CD8-positive, alpha-beta memory T cell (primary cell): ENCODE data around the gene MXD1. TPM values are rescaled to one million over a fixed set of nuclear protein-coding genes. Genes with fewer than 3 reads are reported as not detected.
"Not testable (repeated sequence)": the region's sequence is repeated elsewhere in the genome, so short reads cannot be mapped to it uniquely, and the experiment has no call there.

Experiments
- CTCF ChIA-PET: fragments of 350-600 bp; sonication (Branson Sonifier 250); formaldehyde crosslinking; loops from one replicate; lab custom pipeline; 2021; ENCODE audit warnings: antibody characterized with exemption; lab: Charles Lee
- POLR2A ChIA-PET: fragments of 350-600 bp; sonication (Branson Sonifier 250); formaldehyde crosslinking; loops from one replicate; lab custom pipeline; 2021; ENCODE audit warnings: antibody characterized with exemption; lab: Charles Lee
- DNase-seq, 5 donors: peaks; one replicate each; pipeline versions ENCODE4 v3.0.0 to v3.0.0-alpha.2; 2020 to 2022; ENCODE audit warnings: mixed read lengths in 1 of 5
- H3K27ac ChIP-seq: one replicate; pipeline ENCODE4 v1.7.0; 2013; ENCODE audit warnings: low read depth, mild to moderate bottlenecking, low read length, moderate library complexity
- H3K27me3 ChIP-seq: 2 replicates; pipeline ENCODE4 v1.7.0; 2013; ENCODE audit warnings: low read length, mild to moderate bottlenecking; ENCODE audit not compliant: insufficient read depth, poor library complexity, severe bottlenecking
- H3K36me3 ChIP-seq: 2 replicates; pipeline ENCODE4 v1.7.0; 2013; ENCODE audit warnings: mild to moderate bottlenecking, low read length, moderate library complexity; ENCODE audit not compliant: insufficient read depth
- H3K4me1 ChIP-seq: 2 replicates; pipeline ENCODE4 v1.7.0; 2013; ENCODE audit warnings: mild to moderate bottlenecking, low read length, moderate library complexity; ENCODE audit not compliant: insufficient read depth
- H3K4me3 ChIP-seq: 2 replicates; pipeline ENCODE4 v1.7.0; 2013; ENCODE audit warnings: mild to moderate bottlenecking, low read length
- H3K9me3 ChIP-seq: 2 replicates; pipeline ENCODE4 v1.7.0; 2013; ENCODE audit warnings: mild to moderate bottlenecking, low read length
- H3K27ac Mint-ChIP-seq, 8 donors: one replicate each; pipeline ENCODE4 v1.8.0; 2020 to 2021; ENCODE audit warnings: mixed read lengths in 8 of 8, mild to moderate bottlenecking in 6 of 8, inconsistent platforms in 3 of 8, moderate library complexity in 3 of 8
- H3K27me3 Mint-ChIP-seq, 2 donors: one replicate each; pipeline ENCODE4 v1.8.0; 2020 to 2021; ENCODE audit warnings: mixed read lengths in 2 of 2, mild to moderate bottlenecking in 1 of 2, moderate library complexity in 1 of 2
- H3K36me3 Mint-ChIP-seq, 3 donors: one replicate each; pipeline ENCODE4 v1.8.0; 2020 to 2021; ENCODE audit warnings: mixed read lengths in 3 of 3, inconsistent platforms in 1 of 3, mild to moderate bottlenecking in 1 of 3
- H3K4me1 Mint-ChIP-seq, 3 donors: one replicate each; pipeline ENCODE4 v1.8.0; 2020 to 2021; ENCODE audit warnings: mixed read lengths in 3 of 3, inconsistent platforms in 1 of 3, mild to moderate bottlenecking in 1 of 3
- H3K4me3 Mint-ChIP-seq, 7 donors: one replicate each; pipeline ENCODE4 v1.8.0; 2020 to 2021; ENCODE audit warnings: mixed read lengths in 7 of 7, mild to moderate bottlenecking in 6 of 7, moderate library complexity in 4 of 7, inconsistent platforms in 2 of 7
- H3K9me3 Mint-ChIP-seq, 5 donors: one replicate each; pipeline ENCODE4 v1.8.0; 2020 to 2022; ENCODE audit warnings: mixed read lengths in 5 of 5, mild to moderate bottlenecking in 3 of 5, moderate library complexity in 2 of 5, inconsistent platforms in 1 of 5
- polyA plus RNA-seq: library from polyadenylated mRNA; unstranded; fragments of 300-500 nt; fragmentation: Illumina TruSeq; gene quantifications from one replicate; pipeline ENCODE4 v1.2.3, GENCODE V29; 2021
- total RNA-seq, 2 experiments: library from RNA; stranded (reverse); gene quantifications; one replicate each; pipeline ENCODE4 v1.2.3, GENCODE V29; 2021

MXD1 gene
- total and polyA plus RNA-seq, 3 experiments from 2014 or later = 7.2 to 10.5 (median 8.1) TPM

DNA sequence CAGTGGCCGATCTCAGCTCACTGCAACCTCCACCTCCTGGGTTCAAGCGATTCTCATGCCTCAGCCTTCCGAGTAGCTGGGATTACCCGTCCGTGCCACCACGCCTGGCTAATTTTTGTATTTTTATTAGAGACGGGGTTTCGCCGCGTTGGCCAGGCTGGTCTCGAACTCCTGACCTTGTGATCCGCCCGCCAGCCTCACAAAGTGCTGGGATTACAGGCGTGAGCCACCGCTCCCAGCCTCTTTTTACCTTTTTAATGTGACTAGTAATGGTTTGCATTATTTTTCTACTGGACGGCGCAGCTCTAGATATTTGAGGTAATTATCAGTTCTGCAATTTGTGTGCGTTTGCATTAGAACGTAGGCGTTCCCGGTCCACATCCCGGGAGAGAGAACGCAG lies 20.2 kb upstream of the MXD1 start:
- Mint-ChIP-seq H3K4me3 (peak overlapping the region; percentile 97 to 100 (median 100)), H3K36me3 (peaks cover 11 to 49% (median 14%) of the 10 kb centered on the region in 3 donors), H3K4me1 (peaks cover 39 to 60% (median 46%) of the 10 kb centered on the region in 3 donors), H3K27ac (peak overlapping the region in 5 of 8 donors; percentile 70 to 99 (median 92))
- H3K4me1 ChIP-seq = peaks cover 27% of the 10 kb centered on the region
- H3K9me3 Mint-ChIP-seq, H3K27me3 ChIP-seq, H3K27ac ChIP-seq, DNase-seq, H3K27me3 Mint-ChIP-seq, H3K9me3 ChIP-seq: not testable (repeated sequence)
- CTCF ChIA-PET = interaction anchor here (0.6 to 2.1 kb wide), 4 partner anchors 20 to 402 kb away, joined by 3 to 5 read pairs (median 4); partner anchors contain the start of gene MXD1
- peaks cover 20% of the 10 kb centered on the region for H3K36me3 ChIP-seq
- peak overlapping the region; percentile 75 for H3K4me3 ChIP-seq
- POLR2A ChIA-PET = interaction anchor here (0.7 kb wide), 1 partner anchor 399 kb away, joined by 3 read pairs; the partner anchor contains the start of gene SNRPG

DNA sequence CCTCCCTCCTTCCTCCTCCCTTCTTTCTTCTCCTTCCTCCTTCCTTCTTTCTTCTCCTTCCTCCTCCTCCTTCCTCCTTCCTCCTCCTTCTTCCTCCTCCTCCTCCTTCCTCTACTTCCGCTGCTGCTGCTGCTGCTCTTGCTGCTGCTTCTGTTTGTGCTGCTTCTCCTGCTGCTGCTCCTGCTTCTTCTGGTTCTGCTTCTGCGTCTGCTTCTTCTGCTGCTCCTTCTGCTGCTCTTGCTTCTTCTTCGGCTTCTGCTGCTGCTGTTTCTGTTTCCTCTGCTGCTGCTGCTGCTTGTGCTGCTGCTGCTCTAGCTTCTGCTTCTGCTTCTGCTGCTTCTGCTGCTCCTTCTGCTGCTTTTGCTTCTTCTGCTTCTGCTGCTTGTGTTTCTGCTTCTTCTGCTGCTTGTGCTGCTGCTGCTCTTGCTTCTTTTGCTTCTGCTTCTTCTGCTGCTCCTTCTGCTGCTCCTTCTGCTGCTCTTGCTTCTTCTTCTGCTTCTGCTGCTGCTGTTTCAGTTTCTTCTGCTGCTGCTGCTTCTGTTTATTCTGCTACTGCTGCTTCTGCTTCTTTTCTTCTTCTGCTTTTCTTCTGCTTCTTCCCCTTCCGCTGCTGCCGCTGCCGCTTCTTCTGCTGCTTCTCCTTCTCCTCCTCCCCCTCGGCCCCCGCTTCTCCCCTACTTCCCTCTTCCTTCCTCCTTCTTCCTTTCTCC lies 12.5 kb upstream of the MXD1 start:
- H3K27me3 Mint-ChIP-seq = no peaks in the 10 kb centered on the region

DNA sequence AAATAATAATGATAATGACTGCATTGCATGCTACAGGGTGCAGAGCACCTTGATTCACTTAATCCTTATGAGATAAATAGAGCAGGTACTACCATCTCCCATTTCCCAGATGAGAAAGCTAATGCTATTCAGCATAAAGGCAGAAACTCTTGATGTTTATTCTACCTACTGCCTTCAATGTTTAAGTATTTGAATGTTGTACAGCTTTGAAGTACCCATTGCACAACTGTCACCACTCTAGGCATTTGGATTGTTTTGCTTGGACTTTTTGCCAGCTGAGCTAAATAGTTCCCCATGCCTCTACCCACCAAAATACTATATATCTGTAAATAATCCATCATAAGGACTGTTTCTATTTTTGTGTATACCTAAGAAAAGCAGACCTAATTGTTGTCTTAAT lies 7.7 kb upstream of the MXD1 start:
- Histone ChIP-seq H3K4me3 (no peak overlapping the region), H3K36me3 (peaks cover 19% of the 10 kb centered on the region), H3K27me3 (no peaks in the 10 kb centered on the region), H3K4me1 (peaks cover 12% of the 10 kb centered on the region), H3K9me3 (no peaks in the 10 kb centered on the region), H3K27ac (no peak overlapping the region)
- no peak overlapping the region for H3K4me3 Mint-ChIP-seq
- no peak for DNase-seq
- H3K9me3 Mint-ChIP-seq = no peaks in the 10 kb centered on the region
- POLR2A ChIA-PET = no interaction called here
- CTCF ChIA-PET = no interaction called here
- H3K4me1 Mint-ChIP-seq = peaks cover 24 to 33% (median 24%) of the 10 kb centered on the region in 3 donors
- peaks cover 14 to 72% (median 26%) of the 10 kb centered on the region in 3 donors for H3K36me3 Mint-ChIP-seq
- peak overlapping the region in 1 of 8 donors; percentile 17 for H3K27ac Mint-ChIP-seq
- no peaks in the 10 kb centered on the region for H3K27me3 Mint-ChIP-seq

More for the DNA sequence above, 12.5 kb upstream of the MXD1 start:
- peak in 2 of 5 donors; percentile 6 to 23 for DNase-seq
- Mint-ChIP-seq H3K9me3 (no peaks in the 10 kb centered on the region), H3K36me3 (peaks cover 13 to 79% (median 25%) of the 10 kb centered on the region in 3 donors), H3K4me1 (peaks cover 51 to 59% (median 56%) of the 10 kb centered on the region in 3 donors), H3K27ac (peak overlapping the region; percentile 52 to 96 (median 92)), H3K4me3 (peak overlapping the region; percentile 78 to 93 (median 88))
- CTCF ChIA-PET = interaction anchor here (1.2 to 2.0 kb wide), 2 partner anchors 10 to 402 kb away, joined by 3 to 6 read pairs; no protein-coding TSS in a partner anchor
- Histone ChIP-seq H3K36me3 (peaks cover 20% of the 10 kb centered on the region), H3K4me1 (peaks cover 22% of the 10 kb centered on the region), H3K9me3 (no peaks in the 10 kb centered on the region), H3K27ac (peak overlapping the region; percentile 11), H3K4me3 (peak overlapping the region; percentile 67), H3K27me3 (no peaks in the 10 kb centered on the region)
- POLR2A ChIA-PET = interaction anchor here (0.6 to 1.4 kb wide), 2 partner anchors 23 to 289 kb away, joined by 3 to 4 read pairs; partner anchors contain the start of gene C2orf42

DNA sequence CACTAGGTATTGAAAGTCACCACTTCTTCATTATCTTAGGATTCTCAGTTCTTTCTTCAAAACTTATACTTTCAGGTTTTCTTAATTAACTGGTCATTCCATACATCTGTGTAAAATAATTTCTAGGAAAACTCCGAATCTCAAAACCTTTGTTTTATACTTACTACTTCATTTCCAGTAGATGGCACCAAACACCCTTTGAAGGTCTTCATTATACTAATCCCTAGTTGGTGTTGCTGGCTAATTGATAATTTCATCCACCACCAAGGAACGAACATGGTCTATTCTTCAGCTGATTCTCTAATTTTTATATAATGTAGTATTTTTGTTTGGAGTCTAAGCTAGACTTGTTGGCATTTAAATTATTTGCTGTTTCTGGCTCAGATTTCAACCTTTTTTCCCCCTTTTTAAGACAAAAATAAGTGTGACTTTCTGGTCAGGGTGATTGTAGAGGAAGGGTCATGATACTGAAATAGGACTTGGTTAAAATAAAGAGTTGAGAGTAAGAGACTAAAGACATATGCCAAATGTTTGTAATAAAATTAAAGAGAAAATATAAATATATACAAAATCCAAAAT lies 2.8 kb upstream of the MXD1 start:
- peaks cover 19 to 31% (median 27%) of the 10 kb centered on the region in 3 donors for H3K4me1 Mint-ChIP-seq
- H3K36me3 ChIP-seq = peaks cover 10% of the 10 kb centered on the region
- H3K4me3 ChIP-seq = no peak overlapping the region
- POLR2A ChIA-PET = interaction anchor here (0.5 to 3.7 kb wide), 2 partner anchors 175 to 400 kb away, joined by 6 to 81 read pairs; partner anchors contain the start of gene PCBP1
- H3K27ac ChIP-seq = no peak overlapping the region
- H3K36me3 Mint-ChIP-seq = peaks cover 7 to 43% (median 12%) of the 10 kb centered on the region in 3 donors
- DNase-seq = peak in 2 of 5 donors; percentile 60 to 61
- peaks cover 12% of the 10 kb centered on the region for H3K4me1 ChIP-seq
- peak overlapping the region; percentile 6 to 89 (median 84) for H3K27ac Mint-ChIP-seq
- peak overlapping the region in 2 of 7 donors; percentile 27 to 46 for H3K4me3 Mint-ChIP-seq
- no peaks in the 10 kb centered on the region for H3K27me3 Mint-ChIP-seq
- H3K9me3 ChIP-seq = no peaks in the 10 kb centered on the region
- H3K27me3 ChIP-seq = no peaks in the 10 kb centered on the region
- CTCF ChIA-PET = interaction anchor here (0.6 to 5.2 kb wide), 22 partner anchors 10 to 390 kb away, joined by 3 to 49 read pairs (median 4); partner anchors contain the start of genes C2orf42, FAM136A, SNRNP27 and SNRPG
- H3K9me3 Mint-ChIP-seq = no peaks in the 10 kb centered on the region

DNA sequence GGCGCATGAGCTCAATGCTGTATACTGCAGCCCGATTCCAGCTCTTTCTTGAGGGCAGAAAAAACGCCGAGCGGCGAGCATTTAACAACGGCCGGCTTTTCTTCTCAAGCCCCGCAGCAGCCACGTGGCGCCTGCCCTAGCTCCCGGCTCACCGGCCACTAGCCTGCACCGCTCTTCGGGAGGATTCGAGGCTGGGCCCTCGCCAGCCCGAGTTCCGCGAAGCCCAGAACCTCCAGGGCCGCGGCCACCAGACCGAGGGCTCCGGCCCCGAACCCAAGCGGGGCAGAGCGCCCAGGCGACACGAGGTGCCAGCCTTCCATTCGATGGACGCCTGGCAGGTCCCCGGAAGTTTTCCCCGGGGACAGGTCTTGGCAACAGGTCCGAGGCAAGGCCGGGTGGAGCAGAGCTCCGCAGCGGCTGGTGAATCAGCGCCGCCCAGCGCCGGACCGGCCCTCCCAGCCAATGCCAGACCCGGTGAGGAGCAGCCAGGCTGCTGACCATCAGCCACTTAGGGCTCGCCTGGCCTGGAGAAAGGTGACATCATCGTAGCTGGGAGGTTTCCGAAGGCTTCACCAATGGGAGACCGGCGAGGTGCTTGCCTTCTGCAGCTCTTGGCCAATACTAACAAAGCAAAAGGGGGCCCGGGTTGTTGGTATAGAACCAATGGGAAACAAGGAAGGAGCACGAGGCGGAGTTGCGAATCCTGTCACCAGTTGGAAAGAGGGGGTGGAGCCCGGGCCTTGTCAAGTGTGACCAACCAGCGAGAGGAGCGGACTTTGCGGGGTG lies 552 bp upstream of the MXD1 start:
- Histone ChIP-seq H3K27ac (peak overlapping the region; percentile 94), H3K9me3 (no peaks in the 10 kb centered on the region), H3K36me3 (peaks cover 4% of the 10 kb centered on the region), H3K4me3 (peak overlapping the region; percentile 89), H3K4me1 (peaks cover 12% of the 10 kb centered on the region), H3K27me3 (no peaks in the 10 kb centered on the region)
- H3K9me3 Mint-ChIP-seq = no peaks in the 10 kb centered on the region
- ChIA-PET POLR2A (interaction anchor here (0.5 to 3.7 kb wide), 28 partner anchors 21 to 478 kb away, joined by 3 to 81 read pairs (median 6); partner anchors contain the start of genes C2orf42, FAM136A, PCBP1 and PCYOX1), CTCF (interaction anchor here (0.5 to 5.2 kb wide), 25 partner anchors 9 to 388 kb away, joined by 3 to 49 read pairs (median 5); partner anchors contain the start of genes C2orf42, FAM136A, SNRNP27 and SNRPG)
- peak overlapping the region; percentile 81 to 92 (median 88) for H3K4me3 Mint-ChIP-seq
- H3K4me1 Mint-ChIP-seq = peaks cover 24 to 44% (median 39%) of the 10 kb centered on the region in 3 donors
- DNase-seq = peak; percentile 17 to 100 (median 100)
- H3K27ac Mint-ChIP-seq = peak overlapping the region; percentile 78 to 97 (median 92)
- H3K36me3 Mint-ChIP-seq = peaks cover 0 to 38% (median 4%) of the 10 kb centered on the region in 3 donors
- H3K27me3 Mint-ChIP-seq = no peaks in the 10 kb centered on the region

DNA sequence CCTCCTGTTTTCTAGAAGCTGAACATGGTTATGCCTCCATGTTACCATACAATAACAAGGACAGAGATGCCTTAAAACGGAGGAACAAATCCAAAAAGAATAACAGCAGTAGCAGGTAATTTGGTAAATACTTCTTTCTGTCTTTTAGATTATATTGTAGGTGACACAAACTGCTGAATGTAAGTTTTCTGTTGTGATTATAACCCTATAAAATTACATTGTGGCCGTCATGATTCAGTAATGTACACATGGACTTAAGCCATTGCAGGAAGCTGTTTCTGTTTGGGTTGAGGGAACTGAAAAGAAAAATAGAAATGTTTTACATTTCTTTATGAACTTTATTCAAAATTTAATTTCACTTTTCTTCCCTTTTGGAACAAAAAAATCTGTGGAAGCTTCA lies 1.2 kb downstream of the MXD1 start:
- Histone ChIP-seq H3K27me3 (no peaks in the 10 kb centered on the region), H3K4me3 (peak overlapping the region; percentile 62), H3K27ac (peak overlapping the region; percentile 73), H3K9me3 (no peaks in the 10 kb centered on the region), H3K4me1 (peaks cover 12% of the 10 kb centered on the region), H3K36me3 (peaks cover 4% of the 10 kb centered on the region)
- ChIA-PET CTCF (interaction anchor here (1.0 to 3.8 kb wide), 4 partner anchors 153 to 386 kb away, joined by 3 to 31 read pairs (median 10); no protein-coding TSS in a partner anchor), POLR2A (interaction anchor here (0.7 to 1.2 kb wide), 2 partner anchors 170 to 227 kb away, joined by 3 to 5 read pairs; no protein-coding TSS in a partner anchor)
- Mint-ChIP-seq H3K27me3 (no peaks in the 10 kb centered on the region), H3K4me1 (peaks cover 24 to 44% (median 39%) of the 10 kb centered on the region in 3 donors), H3K27ac (peak overlapping the region; percentile 35 to 86 (median 75)), H3K36me3 (peaks cover 0 to 36% (median 6%) of the 10 kb centered on the region in 3 donors), H3K4me3 (peak overlapping the region; percentile 64 to 90 (median 78)), H3K9me3 (no peaks in the 10 kb centered on the region)
- no peak for DNase-seq

DNA sequence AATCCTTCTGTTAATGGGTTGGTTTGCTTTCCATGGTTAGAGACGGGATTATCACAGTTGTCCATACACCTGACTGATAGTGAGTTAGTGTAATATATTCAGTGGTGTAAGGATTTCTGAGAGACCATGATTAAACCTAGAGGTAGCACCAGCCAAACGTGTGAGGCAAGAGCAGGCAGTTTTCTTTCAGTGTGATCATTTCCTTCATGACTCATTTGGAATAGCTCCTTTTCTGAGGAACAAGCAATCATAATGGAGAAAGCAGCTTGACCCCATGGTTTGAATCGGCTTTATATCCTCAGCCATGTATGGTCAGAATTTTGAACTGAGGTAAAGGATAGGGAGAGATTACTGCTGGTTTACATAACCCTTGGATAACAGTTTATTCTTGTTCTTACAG lies 2.9 kb downstream of the MXD1 start:
- Mint-ChIP-seq H3K4me1 (peaks cover 22 to 39% (median 33%) of the 10 kb centered on the region in 3 donors), H3K27ac (peak overlapping the region in 1 of 8 donors; percentile 35), H3K4me3 (peak overlapping the region in 1 of 7 donors; percentile 52), H3K9me3 (no peaks in the 10 kb centered on the region), H3K27me3 (no peaks in the 10 kb centered on the region), H3K36me3 (peaks cover 4 to 47% (median 4%) of the 10 kb centered on the region in 3 donors)
- H3K27me3 ChIP-seq = no peaks in the 10 kb centered on the region
- no peaks in the 10 kb centered on the region for H3K9me3 ChIP-seq
- ChIA-PET CTCF (no interaction called here), POLR2A (no interaction called here)
- no peak overlapping the region for H3K4me3 ChIP-seq
- H3K27ac ChIP-seq = peak overlapping the region; percentile 3
- H3K36me3 ChIP-seq = peaks cover 9% of the 10 kb centered on the region
- no peak for DNase-seq
- peaks cover 12% of the 10 kb centered on the region for H3K4me1 ChIP-seq
